ENCODE results near the gene SLC1A3. TPM values are rescaled to one million over a fixed set of nuclear protein-coding genes. Genes with fewer than 3 reads are reported as not detected.

The SLC1A3 gene
- total RNA-seq, 1 experiment from 2014 or later: 28.9 TPM

GRCh38 chr5:36735891-36736290, 129.5 kb downstream of the SLC1A3 start:
- DNase-seq (ENCODE audit: low spot score): no peak
- H3K27me3 ChIP-seq (replicated peaks; ENCODE audit: insufficient read depth, low read depth, low read length, poor library complexity): no peaks in the 10 kb centered on the region
- TF ChIP-seq EZH2 (IDR thresholded peaks at IDR 0.05; ENCODE audit: borderline replicate concordance, low read depth, low read length, poor library complexity, severe bottlenecking): no peak
- TF ChIP-seq CTCF (conservative IDR thresholded peaks at IDR 0.05; ENCODE audit: low read depth, low read length): no peak
- POLR2A ChIA-PET (ENCODE audit: low non-redundant PET): no interaction called here
- no peaks in the 10 kb centered on the region for H3K36me3 ChIP-seq (ENCODE audit: insufficient read depth, low read length, poor library complexity, severe bottlenecking)
- H3K4me1 ChIP-seq (ENCODE audit: insufficient read depth, low read length, poor library complexity, severe bottlenecking): no peaks in the 10 kb centered on the region
- BruUV-seq (replicated peaks): no TSS peak
- CTCF ChIA-PET: no interaction called here
- no peaks in the 10 kb centered on the region for H3K9me3 ChIP-seq (ENCODE audit: low read depth, low read length, poor library complexity, severe bottlenecking)
- no peak overlapping the region for H3K27ac ChIP-seq (ENCODE audit: low read depth, low read length, poor library complexity, severe bottlenecking)
- no peak overlapping the region for H3K4me3 ChIP-seq (ENCODE audit: low read depth, low read length, poor library complexity, severe bottlenecking)
- intact Hi-C loops (cut with micrococcal nuclease; ENCODE audit: unreplicated experiment): no loop called here

Measured in A673 (cell line).